RWPE1 (cell line): ENCODE data around the gene KCNMA1.

Experiments used
- CTCF ChIA-PET: fragments of 350-600 bp; sonication (Branson Sonifier 250); formaldehyde crosslinking; extraction: SDS; loops from one replicate; lab custom pipeline; 2021; lab: Yijun Ruan, JAX
- POLR2A ChIA-PET: fragments of 400-600 bp; formaldehyde crosslinking; extraction: SDS; loops from one replicate; lab custom pipeline; 2020; ENCODE audit warnings: antibody characterized with exemption; ENCODE audit not compliant: low non-redundant PET; lab: Yijun Ruan, JAX
- DNase-seq: peaks from one replicate; pipeline ENCODE4 v3.0.0; 2012; ENCODE audit warnings: low spot score
- H3K27ac ChIP-seq: fragments of 450-650 bp; 2 replicates; pipeline ENCODE4 v1.5.1; 2017
- CTCF ChIP-seq: fragments of 450-650 bp; conservative IDR thresholded peaks from 2 replicates; pipeline ENCODE4 v1.5.1; 2017; ENCODE audit warnings: low read depth, mild to moderate bottlenecking

Gene KCNMA1

DNA sequence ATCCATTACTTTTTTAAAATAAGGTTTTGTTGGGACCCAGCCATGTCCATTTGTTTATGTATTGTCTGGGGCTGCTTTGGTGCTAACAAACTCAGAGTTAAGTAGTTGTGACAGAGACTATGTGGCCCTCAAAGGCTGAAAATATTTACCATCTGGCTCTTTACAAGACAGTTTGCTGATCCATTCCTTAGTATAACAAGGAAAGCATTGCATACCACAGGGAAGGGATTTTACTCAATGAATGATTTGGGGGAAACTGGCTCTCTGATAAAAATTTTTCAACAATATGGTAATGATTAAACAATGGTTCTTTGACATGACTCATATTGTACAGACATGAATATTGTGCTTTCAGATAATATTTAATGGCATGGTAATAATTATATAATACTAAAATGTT, 738.1 kb downstream of the KCNMA1 start:
- no peak overlapping the region for H3K27ac ChIP-seq
- TF ChIP-seq CTCF = no peak
- CTCF ChIA-PET = no interaction called here
- POLR2A ChIA-PET = no interaction called here
- no peak for DNase-seq

DNA sequence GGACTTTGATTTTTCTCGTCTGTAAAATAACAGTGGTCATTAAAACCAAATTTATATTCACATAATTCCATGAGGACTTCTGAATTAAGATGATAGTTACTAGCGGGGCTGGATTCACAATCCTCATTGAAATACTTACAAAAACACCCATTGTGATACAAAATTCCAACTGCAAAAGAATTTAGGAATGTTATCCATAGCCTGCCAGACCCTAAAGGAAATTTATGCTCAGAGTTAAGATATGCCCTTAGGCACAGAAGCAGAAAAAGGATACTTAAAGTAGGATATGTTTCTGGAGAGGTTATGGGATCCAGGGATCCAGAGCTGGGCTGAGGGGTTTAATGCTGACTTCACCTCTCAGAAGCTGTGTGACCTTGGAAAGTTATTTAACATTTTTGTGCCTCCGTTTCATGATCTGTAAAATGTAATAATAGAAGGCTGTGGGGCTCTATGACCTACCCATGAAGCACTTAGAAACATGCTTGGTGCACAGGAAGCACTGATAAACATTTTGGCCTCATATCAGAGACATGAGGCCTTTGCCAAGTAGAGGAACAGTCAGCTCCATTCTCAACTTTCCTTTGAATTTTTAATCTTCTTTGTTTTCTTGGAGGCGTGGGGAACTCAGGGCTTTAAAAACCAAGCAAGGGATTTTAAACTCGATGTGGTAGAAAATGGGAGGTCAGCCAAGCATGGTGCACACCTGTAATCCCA, 744.7 kb downstream of the KCNMA1 start:
- no peak overlapping the region for H3K27ac ChIP-seq
- TF ChIP-seq CTCF = no peak
- no peak for DNase-seq
- ChIA-PET CTCF (no interaction called here), POLR2A (interaction anchor here (0.7 kb wide), 1 partner anchor 84 kb away, joined by 3 read pairs; no protein-coding TSS in a partner anchor)

- TF ChIP-seq CTCF = no peak
- POLR2A ChIA-PET = no interaction called here
- DNase-seq = no peak
- H3K27ac ChIP-seq = no peak overlapping the region
- CTCF ChIA-PET = interaction anchor here (0.6 kb wide), 1 partner anchor 138 kb away, joined by 4 read pairs; no protein-coding TSS in a partner anchor
Observed at GRCh38 chr10:76887223-76888010, 750.2 kb downstream of the KCNMA1 start.

- no peak for DNase-seq
- TF ChIP-seq CTCF = no peak
- no peak overlapping the region for H3K27ac ChIP-seq
- ChIA-PET POLR2A (no interaction called here), CTCF (interaction anchor here (0.7 kb wide), 1 partner anchor 17 kb away, joined by 3 read pairs; no protein-coding TSS in a partner anchor)
Observed at GRCh38 chr10:76885816-76886215, 751.8 kb downstream of the KCNMA1 start.

DNA sequence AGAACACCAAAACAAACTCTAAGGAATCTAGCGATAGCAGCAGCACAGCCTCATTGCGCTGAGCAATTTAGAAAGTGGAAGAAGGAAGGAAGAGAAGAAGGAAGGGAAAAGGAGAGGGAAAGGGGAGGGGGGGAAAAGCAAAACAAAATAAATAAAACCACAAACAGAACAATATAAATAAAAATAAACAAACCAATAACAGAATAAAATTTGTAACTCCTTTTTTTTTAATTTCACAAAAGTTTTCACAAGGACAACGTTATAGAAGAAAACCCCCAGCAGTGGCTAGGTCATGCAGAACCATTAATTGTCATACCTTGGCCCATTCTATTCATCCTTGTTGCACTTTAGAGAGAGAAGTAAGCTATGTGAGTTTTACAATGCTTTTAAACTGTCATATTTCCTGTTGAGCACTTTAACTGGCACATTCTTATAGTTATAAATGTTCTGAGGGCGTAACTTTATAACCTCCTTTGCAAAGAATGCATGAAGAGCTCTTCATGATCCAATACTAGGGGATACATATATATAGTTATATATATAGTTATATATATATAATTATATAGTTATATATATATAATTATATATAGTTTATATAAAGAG, 752.8 kb downstream of the KCNMA1 start:
- no peak for DNase-seq
- POLR2A ChIA-PET = no interaction called here
- H3K27ac ChIP-seq = no peak overlapping the region
- TF ChIP-seq CTCF = no peak
- CTCF ChIA-PET = no interaction called here

- ChIA-PET CTCF (no interaction called here), POLR2A (no interaction called here)
- no peak overlapping the region for H3K27ac ChIP-seq
Observed at GRCh38 chr10:76883596-76883995, 754.0 kb downstream of the KCNMA1 start.

More at GRCh38 chr10:76883596-76883995, 754.0 kb downstream of the KCNMA1 start:
- no peak for DNase-seq
- no peak for TF ChIP-seq CTCF
